H9 (cell line): Measurements from ENCODE around the gene TOP3B. TPM values are rescaled to one million over a fixed set of nuclear protein-coding genes. Genes with fewer than 3 reads are reported as not detected.

ENCODE experiments used
- DNase-seq: peaks from one replicate; pipeline ENCODE4 v3.0.0-alpha.2; 2017
- H2AFZ ChIP-seq: one replicate; pipeline ENCODE4 v1.6.1; 2013; ENCODE audit warnings: mild to moderate bottlenecking, low read length, control low read depth, moderate library complexity
- H2AK5ac ChIP-seq: 2 replicates; pipeline ENCODE4 v1.6.1; 2013; ENCODE audit warnings: low read length, control low read depth, mixed read lengths; ENCODE audit not compliant: insufficient read length
- H2BK120ac ChIP-seq: one replicate; pipeline ENCODE4 v1.6.1; 2013; ENCODE audit warnings: low read depth, mild to moderate bottlenecking, low read length, control low read depth, inconsistent platforms; ENCODE audit not compliant: poor library complexity, severe bottlenecking
- H2BK12ac ChIP-seq: 2 replicates; pipeline ENCODE4 v1.6.1; 2013; ENCODE audit warnings: low read length, control low read depth, mixed read lengths, low read depth; ENCODE audit not compliant: insufficient read length
- H2BK15ac ChIP-seq: 2 replicates; pipeline ENCODE4 v1.6.1; 2013; ENCODE audit warnings: low read depth, low read length, control low read depth
- H2BK20ac ChIP-seq: one replicate; pipeline ENCODE4 v1.6.1; 2013; ENCODE audit warnings: low read depth, mild to moderate bottlenecking, low read length, control low read depth, inconsistent platforms; ENCODE audit not compliant: poor library complexity, severe bottlenecking
- H2BK5ac ChIP-seq: 2 replicates; pipeline ENCODE4 v1.6.1; 2013; ENCODE audit warnings: low read length, control low read depth, mixed read lengths; ENCODE audit not compliant: insufficient read length
- H3K14ac ChIP-seq: 2 replicates; pipeline ENCODE4 v1.6.1; 2013; ENCODE audit warnings: low read length, control low read depth; ENCODE audit not compliant: insufficient read depth
- H3K18ac ChIP-seq: 2 replicates; pipeline ENCODE4 v1.6.1; 2013; ENCODE audit warnings: low read depth, mild to moderate bottlenecking, mixed read lengths, low read length, control low read depth; ENCODE audit not compliant: insufficient read length
- H3K23ac ChIP-seq: 2 replicates; pipeline ENCODE4 v1.6.1; 2013; ENCODE audit warnings: low read length, control low read depth, mixed read lengths, low read depth; ENCODE audit not compliant: insufficient read length
- H3K23me2 ChIP-seq: 2 replicates; pipeline ENCODE4 v1.6.1; 2013; ENCODE audit warnings: low read depth, mild to moderate bottlenecking, mixed read lengths, low read length, control low read depth; ENCODE audit not compliant: insufficient read length, poor library complexity, severe bottlenecking
- H3K27ac ChIP-seq: 2 replicates; pipeline ENCODE4 v1.5.1; 2013; ENCODE audit warnings: low read length, control low read depth, mixed read lengths, low read depth; ENCODE audit not compliant: insufficient read length
- H3K27me3 ChIP-seq: 2 replicates; pipeline ENCODE4 v1.6.1; 2013; ENCODE audit warnings: low read length, control low read depth, inconsistent platforms; ENCODE audit not compliant: insufficient read depth
- H3K4ac ChIP-seq: 2 replicates; pipeline ENCODE4 v1.6.1; 2013; ENCODE audit warnings: low read depth, mild to moderate bottlenecking, control low read depth, inconsistent platforms, low read length, moderate library complexity
- H3K4me1 ChIP-seq: 2 replicates; pipeline ENCODE4 v1.6.1; 2013; ENCODE audit warnings: low read length, control low read depth, inconsistent platforms; ENCODE audit not compliant: insufficient read depth
- H3K4me2 ChIP-seq: 2 replicates; pipeline ENCODE4 v1.6.1; 2013; ENCODE audit warnings: low read length, control low read depth, mixed read lengths; ENCODE audit not compliant: insufficient read length, insufficient read depth
- H3K56ac ChIP-seq: 2 replicates; pipeline ENCODE4 v1.6.1; 2013; ENCODE audit warnings: low read depth, mild to moderate bottlenecking, mixed read lengths, low read length, control low read depth; ENCODE audit not compliant: insufficient read length
- H3K79me1 ChIP-seq: 2 replicates; pipeline ENCODE4 v1.6.1; 2013; ENCODE audit warnings: low read depth, mild to moderate bottlenecking, moderate library complexity, low read length, control low read depth, inconsistent platforms; ENCODE audit not compliant: insufficient read depth, poor library complexity, severe bottlenecking
- H3K79me2 ChIP-seq: 2 replicates; pipeline ENCODE4 v1.6.1; 2013; ENCODE audit warnings: low read length, control low read depth, inconsistent platforms; ENCODE audit not compliant: insufficient read depth
- H3K9ac ChIP-seq: 2 replicates; pipeline ENCODE4 v1.6.1; 2013; ENCODE audit warnings: low read length, control low read depth, mixed read lengths; ENCODE audit not compliant: insufficient read length; ENCODE audit errors: extremely low read depth
- H3K9me3 ChIP-seq: one replicate; pipeline ENCODE4 v1.6.1; 2013; ENCODE audit warnings: low read depth, low read length, inconsistent platforms; ENCODE audit not compliant: control insufficient read depth
- H3T11ph ChIP-seq: one replicate; pipeline ENCODE4 v1.6.1; 2013; ENCODE audit warnings: mild to moderate bottlenecking, low read length, control low read depth, inconsistent platforms
- H4K20me1 ChIP-seq: one replicate; pipeline ENCODE4 v1.6.1; 2013; ENCODE audit not compliant: control insufficient read depth, insufficient read length, insufficient read depth
- H4K5ac ChIP-seq: 2 replicates; pipeline ENCODE4 v1.6.1; 2013; ENCODE audit warnings: low read depth, mild to moderate bottlenecking, mixed read lengths, low read length, control low read depth; ENCODE audit not compliant: insufficient read length
- H4K8ac ChIP-seq: replicated peaks from 2 replicates; pipeline ENCODE4 v1.6.1; 2013; ENCODE audit warnings: low read length, control low read depth, mixed read lengths, low read depth; ENCODE audit not compliant: insufficient read length
- H4K91ac ChIP-seq: 2 replicates; pipeline ENCODE4 v1.6.1; 2013; ENCODE audit warnings: low read depth, mild to moderate bottlenecking, moderate library complexity, mixed read lengths, low read length, control low read depth; ENCODE audit not compliant: insufficient read length
- H3K27ac Mint-ChIP-seq, 3 experiments: 2 replicates in 2 of 3; 3 replicates in 1 of 3; pipeline ENCODE4 v1.8.0; 2020 to 2021; ENCODE audit warnings: mixed read lengths in 3 of 3, mild to moderate bottlenecking in 1 of 3, moderate library complexity in 1 of 3
- H3K27me3 Mint-ChIP-seq: 2 replicates; pipeline ENCODE4 v1.8.0; 2021; ENCODE audit warnings: low read depth, mild to moderate bottlenecking, moderate library complexity, mixed read lengths
- H3K36me3 Mint-ChIP-seq, 3 experiments: 2 replicates in 2 of 3; 3 replicates in 1 of 3; pipeline ENCODE4 v1.8.0; 2020 to 2021; ENCODE audit warnings: low read depth in 3 of 3, mixed read lengths in 3 of 3; ENCODE audit not compliant: insufficient read depth in 1 of 3
- H3K4me1 Mint-ChIP-seq, 2 experiments: 2 replicates each; pipeline ENCODE4 v1.8.0; 2020; ENCODE audit warnings: mixed read lengths in 2 of 2
- H3K4me3 Mint-ChIP-seq, 2 experiments: 2 replicates in 1 of 2; 3 replicates in 1 of 2; pipeline ENCODE4 v1.8.0; 2020 to 2021; ENCODE audit warnings: mild to moderate bottlenecking in 2 of 2, mixed read lengths in 2 of 2, moderate library complexity in 1 of 2
- H3K9me3 Mint-ChIP-seq, 2 experiments: 2 replicates in 1 of 2; 3 replicates in 1 of 2; pipeline ENCODE4 v1.8.0; 2020; ENCODE audit warnings: mild to moderate bottlenecking in 2 of 2, mixed read lengths in 2 of 2, moderate library complexity in 1 of 2
- CTCF ChIP-seq: fragments of 200-600 bp; sonication (generic); conservative IDR thresholded peaks from 3 replicates; pipeline ENCODE4 v1.8.0; 2021; ENCODE audit warnings: antibody characterized with exemption, mild to moderate bottlenecking
- WGBS: extraction: QIAGEN DNeasy Blood & Tissue Kit; methylation state at CpG from one replicate; pipeline ENCODE4 v1.1.7; 2013; ENCODE audit warnings: missing lambda C conversion rate, low lambda C conversion rate, mixed read lengths; ENCODE audit not compliant: insufficient read length; ENCODE audit errors: extremely low coverage; 5-methylcytosine and 5-hydroxymethylcytosine counted together
- total RNA-seq: library from RNA; stranded (reverse); gene quantifications from 2 replicates; pipeline ENCODE4 v1.2.1, GENCODE V29; 2021

Gene TOP3B
- total RNA-seq, 1 experiment from 2014 or later, result 55.2 TPM

GRCh38 chr22:21942407-21943343 lies 39.9 kb downstream of the TOP3B start:
- Histone ChIP-seq H3K18ac (no peak overlapping the region), H2AFZ (no peak overlapping the region), H2BK20ac (no peak overlapping the region), H3K9ac (no peak overlapping the region), H3T11ph (no peak overlapping the region), H2BK120ac (no peak overlapping the region), H3K27me3 (no peaks in the 10 kb centered on the region), H3K56ac (no peak overlapping the region), H3K79me2 (no peaks in the 10 kb centered on the region), H3K14ac (no peak overlapping the region), H3K4me2 (no peak overlapping the region), H2BK15ac (no peak overlapping the region), H3K23ac (no peak overlapping the region), H3K4ac (no peak overlapping the region), H4K20me1 (peaks cover 2% of the 10 kb centered on the region), H3K23me2 (peaks cover 4% of the 10 kb centered on the region), H3K9me3 (no peaks in the 10 kb centered on the region), H2BK12ac (no peak overlapping the region), H4K5ac (no peak overlapping the region), H3K4me1 (peaks cover 2% of the 10 kb centered on the region; the same call in 1 of the 2 replicates), H4K91ac (no peak overlapping the region), H2AK5ac (no peak overlapping the region), H3K27ac (no peak overlapping the region), H3K79me1 (no peaks in the 10 kb centered on the region), H2BK5ac (no peak overlapping the region), H4K8ac (no peak overlapping the region)
- WGBS, result no CpG with 5 or more reads among the region's 19 CpGs
- Mint-ChIP-seq H3K27me3 (no peaks in the 10 kb centered on the region; the same call in 1 of the 2 replicates), H3K27ac (peak overlapping the region in 1 of 3 experiments; percentile 81; a peak in 1 of 7 replicates), H3K36me3 (peaks cover 6 to 14% (median 10%) of the 10 kb centered on the region in 3 experiments), H3K4me3 (no peak overlapping the region), H3K4me1 (peaks cover 11 to 16% of the 10 kb centered on the region in 2 experiments), H3K9me3 (no peaks in the 10 kb centered on the region)
- no peak for TF ChIP-seq CTCF
- DNase-seq, result no peak
